Spleen (tissue), 7 donors: ENCODE data around the gene SLC35G2.

Source experiments
- CTCF ChIP-seq, 11 experiments: fragments of 200-600 bp in 7 of 11; fragments of 450-650 bp in 4 of 11; sonication (generic) in 4 of 11; IDR thresholded peaks in 8 of 11; conservative IDR thresholded peaks in 3 of 11; 1 replicate in 7 of 11; 2 replicates in 4 of 11; pipeline versions ENCODE4 v1.4.0 to v1.8.0; 2016 to 2021; ENCODE audit warnings: antibody characterized with exemption in 11 of 11, inconsistent platforms in 4 of 11, mild to moderate bottlenecking in 1 of 11
- POLR2AphosphoS5 ChIP-seq, 3 donors: sonication (generic); formaldehyde crosslinking; IDR thresholded peaks; one replicate each; pipeline ENCODE4 v1.5.1; 2017; ENCODE audit warnings: antibody characterized with exemption in 3 of 3
- donor health status: DM: no; HTN: no; CAD: no; lungs with moderate emphysema.
- donor health status: DM: no; HTN: no; CAD: no.
- donor health status: DM: no; HTN: no; CAD: no.

DNA sequence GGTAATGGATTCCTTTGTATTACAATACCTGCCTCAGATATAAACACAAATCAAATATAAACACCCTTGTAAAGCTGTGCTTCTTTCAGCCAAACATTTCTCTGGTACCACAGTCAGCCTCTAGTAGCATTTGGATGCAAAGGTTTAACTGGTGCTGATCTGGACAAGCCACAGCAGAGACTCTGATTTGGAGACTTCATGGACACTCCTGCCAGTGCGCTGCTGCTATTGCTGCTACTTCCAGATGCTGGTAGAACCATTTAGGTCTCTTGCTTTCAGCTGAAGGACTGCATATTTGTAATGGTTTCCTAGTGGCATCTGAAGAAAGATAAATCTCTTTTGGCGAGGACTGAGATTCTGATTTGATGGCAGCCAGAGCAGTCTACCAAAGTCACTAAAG, 80.0 kb downstream of the SLC35G2 start:
- no peak for TF ChIP-seq CTCF (IDR thresholded peaks at IDR 0.05 in 8 of 11, conservative IDR thresholded peaks at IDR 0.05 in 3 of 11)
- no peak for TF ChIP-seq POLR2AphosphoS5 (IDR thresholded peaks at IDR 0.05)
